HUES6 (cell line): ENCODE measurements around the gene APCDD1.

Experiments used
- H3K27ac ChIP-seq: 2 replicates; pipeline ENCODE4 v1.7.0; 2013; ENCODE audit warnings: low read depth, mild to moderate bottlenecking, low read length, inconsistent platforms
- H3K27me3 ChIP-seq: 2 replicates; pipeline ENCODE4 v1.6.1; 2013; ENCODE audit warnings: low read length; ENCODE audit not compliant: control insufficient read depth, insufficient read depth
- H3K36me3 ChIP-seq: 2 replicates; pipeline ENCODE4 v1.6.1; 2013; ENCODE audit warnings: low read length; ENCODE audit not compliant: control insufficient read depth, insufficient read depth
- H3K4me1 ChIP-seq: 2 replicates; pipeline ENCODE4 v1.6.1; 2013; ENCODE audit warnings: low read length; ENCODE audit not compliant: control insufficient read depth, insufficient read depth
- H3K4me3 ChIP-seq: 2 replicates; pipeline ENCODE4 v1.5.1; 2013; ENCODE audit warnings: low read depth, low read length
- H3K9ac ChIP-seq: one replicate; pipeline ENCODE4 v1.6.1; 2013; ENCODE audit warnings: mild to moderate bottlenecking, low read length
- H3K9me3 ChIP-seq: 2 replicates; pipeline ENCODE4 v1.6.1; 2013; ENCODE audit warnings: low read depth, low read length; ENCODE audit not compliant: control insufficient read depth, insufficient read depth

APCDD1 gene

GRCh38 chr18:10417191-10417590, 37.2 kb upstream of the APCDD1 start:
- no peaks in the 10 kb centered on the region; the same call in 1 of the 2 replicates for H3K4me1 ChIP-seq
- H3K9ac ChIP-seq = no peak overlapping the region
- H3K9me3 ChIP-seq = no peaks in the 10 kb centered on the region
- H3K27me3 ChIP-seq = no peaks in the 10 kb centered on the region
- H3K36me3 ChIP-seq = no peaks in the 10 kb centered on the region
- no peak overlapping the region for H3K4me3 ChIP-seq
- no peak overlapping the region for H3K27ac ChIP-seq

DNA sequence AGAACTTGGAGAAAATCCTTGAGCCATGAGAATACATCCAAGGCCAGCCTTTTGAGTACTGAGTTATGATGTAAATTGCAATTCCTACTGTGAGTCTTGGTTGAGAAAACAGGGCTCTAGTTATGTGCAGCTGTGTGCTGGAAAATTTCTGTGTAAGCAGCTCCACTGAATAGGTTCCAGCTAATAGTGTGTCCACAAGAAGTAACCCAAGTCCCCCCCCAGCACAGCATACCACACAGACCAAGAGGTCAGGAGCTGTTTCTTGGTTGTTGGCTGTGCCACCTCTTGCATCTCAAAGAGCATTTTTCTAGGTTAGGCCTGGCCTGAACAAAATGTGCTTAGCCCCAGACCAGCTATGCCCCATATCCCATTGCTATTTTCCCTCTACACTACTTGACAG, 36.8 kb upstream of the APCDD1 start:
- Histone ChIP-seq H3K27ac (no peak overlapping the region), H3K4me3 (no peak overlapping the region), H3K9me3 (no peaks in the 10 kb centered on the region), H3K27me3 (no peaks in the 10 kb centered on the region), H3K36me3 (no peaks in the 10 kb centered on the region), H3K9ac (no peak overlapping the region), H3K4me1 (no peaks in the 10 kb centered on the region; the same call in 1 of the 2 replicates)

DNA sequence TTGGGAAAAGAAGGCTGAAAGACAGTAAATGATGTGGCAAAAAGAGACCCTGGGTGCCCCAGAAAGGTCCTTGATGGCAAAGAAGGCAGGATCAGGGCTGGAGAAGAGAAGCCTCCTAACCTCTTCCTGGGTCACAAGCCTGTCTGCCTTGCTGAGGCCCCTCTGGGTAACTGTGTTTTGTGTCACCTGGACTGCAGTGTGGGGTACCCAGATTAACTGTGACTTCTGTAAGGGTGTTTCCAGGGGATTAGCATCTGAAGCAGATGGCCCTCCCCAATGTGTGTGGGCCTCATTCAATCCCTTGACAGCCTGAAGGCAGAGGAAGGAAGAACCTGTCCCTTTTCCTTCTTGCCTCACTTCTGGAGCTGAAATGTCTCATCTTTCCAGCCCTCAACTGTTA, 35.6 kb upstream of the APCDD1 start:
- Histone ChIP-seq H3K9ac (no peak overlapping the region), H3K27ac (no peak overlapping the region), H3K27me3 (no peaks in the 10 kb centered on the region), H3K36me3 (no peaks in the 10 kb centered on the region), H3K4me3 (no peak overlapping the region), H3K9me3 (no peaks in the 10 kb centered on the region), H3K4me1 (no peaks in the 10 kb centered on the region; the same call in 1 of the 2 replicates)

GRCh38 chr18:10419420-10420103, 34.9 kb upstream of the APCDD1 start:
- H3K27me3 ChIP-seq = no peaks in the 10 kb centered on the region
- H3K9ac ChIP-seq = no peak overlapping the region
- H3K27ac ChIP-seq = no peak overlapping the region
- no peaks in the 10 kb centered on the region for H3K9me3 ChIP-seq
- no peaks in the 10 kb centered on the region; the same call in 1 of the 2 replicates for H3K4me1 ChIP-seq
- H3K4me3 ChIP-seq = no peak overlapping the region
- no peaks in the 10 kb centered on the region for H3K36me3 ChIP-seq

DNA sequence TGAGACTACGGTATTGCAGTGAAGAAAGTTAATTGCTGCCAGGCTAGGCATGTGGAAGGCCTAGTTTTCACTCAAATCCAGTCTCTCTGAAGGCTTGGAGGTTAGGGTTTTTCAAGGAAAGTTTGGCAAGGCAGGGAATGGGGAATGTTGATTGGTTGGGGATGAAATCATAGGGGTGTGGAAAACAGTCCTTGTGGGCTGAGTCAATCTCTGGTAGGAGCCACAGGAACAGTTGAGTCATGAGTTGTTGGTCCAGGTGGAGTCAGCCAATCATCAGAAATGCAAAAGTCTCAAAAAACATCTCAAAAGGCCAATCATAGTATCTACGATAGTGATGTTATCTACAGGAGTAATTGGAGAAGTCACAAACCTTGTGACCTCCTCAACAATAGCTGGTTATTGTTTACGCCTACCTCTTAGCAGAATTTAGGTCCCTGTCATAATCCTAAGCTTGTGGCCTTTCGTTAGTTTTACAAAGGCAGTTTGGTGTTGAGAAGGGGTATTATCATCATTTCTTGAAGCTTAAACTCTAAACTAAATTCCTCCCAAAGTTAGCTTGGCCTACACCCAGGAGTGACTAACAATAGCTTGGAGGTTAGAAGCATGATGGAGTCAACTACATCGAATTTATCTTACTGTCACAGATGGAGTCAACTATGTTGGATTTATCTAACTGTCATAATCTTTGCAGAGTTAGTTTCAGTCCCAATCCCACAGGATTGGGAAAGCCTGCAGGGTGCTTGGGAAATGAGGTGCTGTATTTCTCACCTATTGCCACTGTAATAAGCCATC, 33.7 kb upstream of the APCDD1 start:
- Histone ChIP-seq H3K4me3 (no peak overlapping the region), H3K27me3 (no peaks in the 10 kb centered on the region), H3K36me3 (no peaks in the 10 kb centered on the region), H3K9me3 (no peaks in the 10 kb centered on the region), H3K4me1 (no peaks in the 10 kb centered on the region; the same call in 1 of the 2 replicates), H3K9ac (no peak overlapping the region), H3K27ac (no peak overlapping the region)

DNA sequence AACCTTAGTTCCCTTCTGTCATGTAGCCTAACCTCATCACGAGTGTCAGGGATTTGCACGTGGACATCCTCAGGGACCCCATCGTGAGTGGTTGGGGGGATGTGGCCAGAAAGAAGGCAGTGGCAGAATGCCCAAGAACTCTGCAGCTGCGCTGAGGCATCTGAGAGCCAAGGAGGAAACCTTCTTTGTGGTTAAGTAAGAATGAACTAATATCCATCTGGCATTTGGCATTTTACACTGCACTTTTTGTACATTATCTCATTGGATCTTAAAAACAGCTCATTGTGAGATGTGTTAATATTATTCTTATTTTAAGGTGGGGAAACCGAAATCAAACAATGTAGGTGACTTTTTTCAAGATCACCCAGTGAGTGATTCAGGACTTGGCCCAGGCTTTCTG, 32.6 kb upstream of the APCDD1 start:
- no peak overlapping the region for H3K27ac ChIP-seq
- no peak overlapping the region for H3K9ac ChIP-seq
- no peaks in the 10 kb centered on the region for H3K27me3 ChIP-seq

GRCh38 chr18:10422731-10423130, 31.7 kb upstream of the APCDD1 start:
- no peaks in the 10 kb centered on the region for H3K36me3 ChIP-seq
- H3K27ac ChIP-seq = no peak overlapping the region
- H3K4me3 ChIP-seq = no peak overlapping the region
- no peaks in the 10 kb centered on the region for H3K4me1 ChIP-seq
- no peak overlapping the region for H3K9ac ChIP-seq
- no peaks in the 10 kb centered on the region for H3K27me3 ChIP-seq
- no peaks in the 10 kb centered on the region for H3K9me3 ChIP-seq

More for the DNA sequence above, 32.6 kb upstream of the APCDD1 start:
- H3K4me3 ChIP-seq = no peak overlapping the region
- H3K36me3 ChIP-seq = no peaks in the 10 kb centered on the region
- H3K4me1 ChIP-seq = no peaks in the 10 kb centered on the region
- no peaks in the 10 kb centered on the region for H3K9me3 ChIP-seq

DNA sequence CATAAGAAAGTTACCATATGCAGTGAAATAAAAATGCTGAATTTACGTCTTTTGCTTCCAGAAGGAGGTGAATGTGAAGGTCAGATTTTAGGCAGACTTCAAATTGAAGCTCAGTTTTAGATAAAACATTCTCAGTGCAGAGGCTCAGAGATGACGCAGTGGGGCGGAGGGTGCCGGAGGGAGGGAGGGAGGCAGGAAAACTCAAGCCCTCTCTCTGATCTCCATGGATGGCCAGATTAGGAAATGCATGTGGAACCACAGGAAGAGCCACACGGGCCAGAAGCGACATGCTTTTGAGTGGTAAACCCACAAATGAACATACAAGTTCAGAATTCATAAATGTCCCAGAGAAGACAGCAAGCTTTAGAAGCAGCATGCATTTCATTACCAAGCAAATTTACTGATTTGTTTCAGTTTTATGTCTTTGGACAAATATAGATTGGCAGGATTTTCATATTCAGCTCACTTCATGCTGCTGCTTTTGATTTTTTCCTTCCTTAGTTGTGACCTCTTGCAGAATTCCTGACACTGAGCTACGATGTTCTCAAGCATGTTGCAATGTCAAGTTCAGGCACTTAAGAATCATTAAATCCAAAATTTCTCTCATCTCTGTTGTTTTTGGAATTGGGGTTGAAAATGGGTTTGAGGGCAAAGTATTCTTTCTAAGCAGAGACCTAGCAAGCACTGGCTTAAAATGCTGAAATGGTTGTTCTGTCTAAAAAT, 29.7 kb upstream of the APCDD1 start:
- Histone ChIP-seq H3K27me3 (no peaks in the 10 kb centered on the region), H3K4me1 (no peaks in the 10 kb centered on the region), H3K9me3 (no peaks in the 10 kb centered on the region), H3K9ac (no peak overlapping the region), H3K4me3 (no peak overlapping the region), H3K36me3 (no peaks in the 10 kb centered on the region), H3K27ac (no peak overlapping the region)

- no peaks in the 10 kb centered on the region for H3K9me3 ChIP-seq
Measured at GRCh38 chr18:10430677-10431076, 23.8 kb upstream of the APCDD1 start.

DNA sequence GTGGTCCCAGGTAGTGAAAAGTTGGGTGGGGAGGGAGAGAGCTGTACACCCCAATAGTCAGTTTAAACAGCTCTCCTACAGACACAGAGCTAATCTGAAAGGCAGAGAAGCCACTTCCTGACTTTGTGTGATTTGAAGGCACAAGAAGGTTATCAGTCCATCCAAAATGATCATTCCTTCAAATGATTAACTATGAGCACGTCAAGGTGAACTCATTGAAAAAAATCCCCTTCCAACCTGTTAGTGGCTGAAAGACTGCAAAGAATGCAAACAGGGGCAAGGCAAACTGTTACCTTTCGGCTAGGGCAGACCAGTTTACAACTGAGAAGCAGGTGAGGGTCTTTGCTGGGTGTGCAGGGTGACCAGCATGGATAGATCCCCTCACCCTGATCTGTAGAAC, 22.8 kb upstream of the APCDD1 start:
- H3K27me3 ChIP-seq = no peaks in the 10 kb centered on the region
- H3K4me1 ChIP-seq = no peaks in the 10 kb centered on the region
- no peak overlapping the region for H3K27ac ChIP-seq
- H3K9me3 ChIP-seq = no peaks in the 10 kb centered on the region
- no peak overlapping the region for H3K9ac ChIP-seq
- no peaks in the 10 kb centered on the region for H3K36me3 ChIP-seq
- no peak overlapping the region for H3K4me3 ChIP-seq

More at GRCh38 chr18:10430677-10431076, 23.8 kb upstream of the APCDD1 start:
- Histone ChIP-seq H3K4me1 (no peaks in the 10 kb centered on the region), H3K27me3 (no peaks in the 10 kb centered on the region), H3K27ac (no peak overlapping the region), H3K9ac (no peak overlapping the region), H3K36me3 (no peaks in the 10 kb centered on the region), H3K4me3 (no peak overlapping the region)

GRCh38 chr18:10432781-10433180, 21.7 kb upstream of the APCDD1 start:
- no peak overlapping the region for H3K4me3 ChIP-seq
- H3K27ac ChIP-seq = no peak overlapping the region
- no peak overlapping the region for H3K9ac ChIP-seq
- H3K9me3 ChIP-seq = no peaks in the 10 kb centered on the region
- H3K4me1 ChIP-seq = no peaks in the 10 kb centered on the region
- no peaks in the 10 kb centered on the region for H3K36me3 ChIP-seq
- H3K27me3 ChIP-seq = no peaks in the 10 kb centered on the region
